Stimulated activated CD4-positive, alpha-beta T cell treated with anti-CD3 and anti-CD28 coated beads, TNF-alpha, amount 100 ng/mL, for 1 hour (primary cell): ENCODE data around the gene GREB1.

Source experiments
- DNase-seq, 3 donors: peaks; one replicate each; pipeline ENCODE4 v3.0.0-alpha.2; 2020; ENCODE audit warnings: low read depth in 3 of 3, low spot score in 1 of 3

GREB1 gene, protein sequence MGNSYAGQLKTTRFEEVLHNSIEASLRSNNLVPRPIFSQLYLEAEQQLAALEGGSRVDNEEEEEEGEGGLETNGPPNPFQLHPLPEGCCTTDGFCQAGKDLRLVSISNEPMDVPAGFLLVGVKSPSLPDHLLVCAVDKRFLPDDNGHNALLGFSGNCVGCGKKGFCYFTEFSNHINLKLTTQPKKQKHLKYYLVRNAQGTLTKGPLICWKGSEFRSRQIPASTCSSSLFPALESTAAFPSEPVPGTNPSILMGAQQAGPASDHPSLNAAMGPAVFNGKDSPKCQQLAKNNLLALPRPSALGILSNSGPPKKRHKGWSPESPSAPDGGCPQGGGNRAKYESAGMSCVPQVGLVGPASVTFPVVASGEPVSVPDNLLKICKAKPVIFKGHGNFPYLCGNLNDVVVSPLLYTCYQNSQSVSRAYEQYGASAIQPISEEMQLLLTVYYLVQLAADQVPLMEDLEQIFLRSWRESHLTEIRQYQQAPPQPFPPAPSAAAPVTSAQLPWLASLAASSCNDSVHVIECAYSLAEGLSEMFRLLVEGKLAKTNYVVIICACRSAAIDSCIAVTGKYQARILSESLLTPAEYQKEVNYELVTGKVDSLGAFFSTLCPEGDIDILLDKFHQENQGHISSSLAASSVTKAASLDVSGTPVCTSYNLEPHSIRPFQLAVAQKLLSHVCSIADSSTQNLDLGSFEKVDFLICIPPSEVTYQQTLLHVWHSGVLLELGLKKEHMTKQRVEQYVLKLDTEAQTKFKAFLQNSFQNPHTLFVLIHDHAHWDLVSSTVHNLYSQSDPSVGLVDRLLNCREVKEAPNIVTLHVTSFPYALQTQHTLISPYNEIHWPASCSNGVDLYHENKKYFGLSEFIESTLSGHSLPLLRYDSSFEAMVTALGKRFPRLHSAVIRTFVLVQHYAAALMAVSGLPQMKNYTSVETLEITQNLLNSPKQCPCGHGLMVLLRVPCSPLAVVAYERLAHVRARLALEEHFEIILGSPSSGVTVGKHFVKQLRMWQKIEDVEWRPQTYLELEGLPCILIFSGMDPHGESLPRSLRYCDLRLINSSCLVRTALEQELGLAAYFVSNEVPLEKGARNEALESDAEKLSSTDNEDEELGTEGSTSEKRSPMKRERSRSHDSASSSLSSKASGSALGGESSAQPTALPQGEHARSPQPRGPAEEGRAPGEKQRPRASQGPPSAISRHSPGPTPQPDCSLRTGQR (N-terminal part only)

GRCh38 chr2:11533278-11534070 lies at the start of gene GREB1:
Gene GREB1, plus strand, starts transcription at chr2:11534045. Its CDS starts 22,570 bp downstream, at chr2:11556615.
- DNase-seq: no peak

DNA sequence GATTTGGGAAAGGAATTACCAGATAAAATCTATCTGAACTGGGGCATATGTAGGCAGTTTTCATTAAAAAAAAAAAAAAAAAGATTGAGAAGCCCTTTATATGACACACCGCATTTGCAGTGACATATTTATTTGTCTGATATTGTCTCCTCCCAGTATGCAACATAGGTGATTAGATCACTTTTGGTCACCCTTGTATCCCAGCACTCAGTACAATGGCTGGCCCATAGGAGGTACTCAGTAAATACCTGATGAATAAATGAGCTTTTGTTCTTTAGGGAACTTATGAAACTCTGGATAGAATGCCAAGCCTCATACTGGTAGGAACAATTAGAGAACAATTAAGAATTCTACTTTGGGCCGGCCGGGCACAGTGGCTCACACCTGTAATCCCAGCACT lies 45.0 kb upstream of the GREB1 start:
- no peak for DNase-seq

GRCh38 chr2:11490194-11490593 lies 43.7 kb upstream of the GREB1 start:
- no peak for DNase-seq

GRCh38 chr2:11491348-11491933 lies 42.4 kb upstream of the GREB1 start:
- no peak for DNase-seq

GRCh38 chr2:11492244-11492643 lies 41.6 kb upstream of the GREB1 start:
- no peak for DNase-seq

GRCh38 chr2:11492720-11493119 lies 41.1 kb upstream of the GREB1 start:
- DNase-seq: no peak

DNA sequence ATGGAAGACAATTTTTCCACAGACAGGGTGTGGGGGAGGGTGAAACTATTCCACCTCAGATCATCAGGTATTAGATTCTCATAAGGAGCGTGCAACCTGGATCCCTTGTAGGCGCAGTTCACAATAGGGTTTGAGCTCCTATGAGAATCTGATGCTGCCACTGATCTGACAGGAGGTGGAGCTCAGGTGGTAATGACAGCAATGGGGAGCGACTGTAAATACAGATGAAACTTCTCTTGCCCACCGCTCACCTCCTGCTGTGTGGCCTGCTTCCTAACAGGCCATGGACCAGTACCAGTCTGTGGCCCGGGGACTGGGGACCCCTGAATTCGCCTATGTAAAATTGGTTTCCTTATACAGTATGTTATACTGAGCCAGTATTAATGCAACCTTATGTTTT lies 40.6 kb upstream of the GREB1 start:
- no peak for DNase-seq

DNA sequence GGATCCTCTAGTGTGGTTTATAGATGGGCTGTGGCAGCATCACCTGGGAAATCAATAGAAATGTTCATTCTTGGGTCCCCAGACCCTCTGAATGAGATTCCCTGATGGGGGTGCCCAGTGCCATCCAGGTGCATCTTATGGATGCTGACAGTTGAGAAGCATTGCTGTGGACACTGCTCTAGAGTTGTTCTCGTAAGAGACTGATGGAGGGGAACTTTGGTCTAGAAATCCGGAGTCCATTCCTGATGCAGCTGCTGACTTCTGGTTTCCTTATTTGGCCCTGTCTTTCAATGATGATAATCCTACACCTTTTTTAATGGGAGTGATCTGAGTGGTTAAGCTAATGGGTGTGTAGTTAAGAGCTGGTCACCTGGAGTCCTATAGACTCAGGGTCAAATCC lies 39.5 kb upstream of the GREB1 start:
- DNase-seq: no peak

- no peak for DNase-seq
Measured at GRCh38 chr2:11495844-11496681, 37.8 kb upstream of the GREB1 start.

DNA sequence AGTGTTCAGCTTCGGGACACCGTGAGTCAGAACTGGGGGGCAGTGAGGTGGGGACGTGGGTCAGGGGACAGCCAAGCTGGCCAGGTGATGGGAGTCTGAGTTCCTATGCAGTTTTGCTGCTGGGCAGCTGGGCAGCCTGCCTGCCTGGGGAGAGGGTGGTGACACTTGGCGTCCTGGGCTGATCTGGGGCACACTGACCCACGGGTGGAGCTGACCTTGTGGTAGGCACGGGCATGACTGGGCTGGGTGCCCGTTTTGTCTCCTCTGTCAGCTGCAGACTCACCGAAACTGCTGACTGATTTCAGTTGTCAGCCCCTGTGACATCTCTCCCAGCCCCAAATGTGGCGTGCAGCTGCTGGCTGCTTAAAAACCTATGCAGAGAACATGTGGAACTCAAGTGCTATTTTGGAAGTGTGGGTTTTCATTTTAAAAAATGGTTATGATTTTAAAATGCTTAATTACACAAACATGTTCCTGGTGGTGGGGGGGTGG lies 35.3 kb upstream of the GREB1 start:
- DNase-seq: no peak

DNA sequence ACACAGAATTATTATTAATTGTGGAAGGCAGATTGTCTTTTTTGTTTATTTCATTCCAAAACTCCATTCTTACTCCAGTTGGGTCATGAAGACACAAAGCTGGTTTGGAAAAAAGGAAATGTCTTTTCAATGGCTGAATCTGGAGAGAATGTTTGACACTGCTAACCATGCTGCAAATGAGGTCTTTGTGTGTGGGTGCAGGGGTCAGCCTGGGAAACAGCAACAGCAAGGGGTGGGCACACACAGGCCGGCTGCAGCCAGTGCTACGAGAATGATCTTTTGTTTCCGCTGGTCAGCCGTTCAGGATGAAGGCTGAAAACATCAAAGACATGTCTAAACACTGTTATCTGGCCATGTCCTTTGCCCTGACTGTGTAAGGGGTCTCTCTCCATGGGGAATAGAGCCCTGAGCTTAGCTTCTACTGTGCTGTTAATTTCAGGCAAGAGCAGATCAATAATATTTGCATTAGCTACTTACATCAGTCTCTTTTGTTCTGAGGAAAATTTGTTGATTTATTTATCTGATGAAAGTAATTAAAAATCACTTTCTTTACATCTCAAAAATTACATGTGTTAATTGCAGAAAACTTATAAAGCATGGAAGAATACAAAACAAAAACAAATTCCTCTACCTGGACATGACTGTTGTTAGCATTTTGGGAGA lies 34.6 kb upstream of the GREB1 start:
- no peak for DNase-seq

DNA sequence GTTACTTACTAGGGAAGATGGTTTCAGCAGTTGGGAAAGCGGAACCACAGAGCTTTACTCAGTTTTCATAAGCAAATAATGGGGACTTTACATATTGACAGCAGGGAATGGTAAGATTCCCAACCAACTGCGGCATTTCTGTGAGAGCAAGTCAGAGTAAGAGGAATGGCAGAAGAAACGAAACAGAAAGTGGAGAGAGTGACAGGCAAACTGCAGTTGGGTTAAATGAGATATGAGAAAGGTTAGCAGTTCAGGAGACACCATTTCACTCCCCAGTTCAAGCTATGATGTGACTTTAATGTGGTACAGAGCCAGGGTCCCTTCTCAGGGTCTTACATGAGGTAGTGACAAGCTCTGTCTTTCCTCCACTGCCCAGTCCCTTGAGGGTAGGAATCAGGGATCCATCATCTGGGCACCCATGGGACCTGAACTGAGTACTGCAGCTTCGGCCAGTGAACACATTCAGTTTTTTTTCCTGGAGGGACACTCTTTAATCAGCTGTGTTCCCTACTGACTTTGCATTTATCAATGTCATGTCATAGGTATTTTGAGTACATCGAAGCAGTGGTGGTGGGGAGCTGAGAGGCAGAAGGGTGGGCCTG lies 33.0 kb upstream of the GREB1 start:
- DNase-seq: no peak

- DNase-seq: no peak
Measured at GRCh38 chr2:11502740-11503292, 31.0 kb upstream of the GREB1 start.

- no peak for DNase-seq
Measured at GRCh38 chr2:11503354-11503927, 30.4 kb upstream of the GREB1 start.

- no peak for DNase-seq
Measured at GRCh38 chr2:11505652-11506610, 27.9 kb upstream of the GREB1 start.

- no peak for DNase-seq
Measured at GRCh38 chr2:11506611-11506969, 27.3 kb upstream of the GREB1 start.

GRCh38 chr2:11507517-11507916 lies 26.3 kb upstream of the GREB1 start:
- no peak for DNase-seq
